ENCODE results near the gene HOXA4.

- TF ChIP-seq POLR2A (IDR thresholded peaks at IDR 0.05) (no peak), CTCF (IDR thresholded peaks at IDR 0.05) (no peak)
Measured at GRCh38 chr7:27109466-27110185, 20.9 kb downstream of the HOXA4 start.
